MCF 10A (cell line): ENCODE results near the gene ATP1A2. TPM values are rescaled to one million over a fixed set of nuclear protein-coding genes. Genes with fewer than 3 reads are reported as not detected.
"Not testable (repeated sequence)": the region's sequence is repeated elsewhere in the genome, so short reads cannot be mapped to it uniquely, and the experiment has no call there.

Experiments used
- BruUV-seq: library from RNA; stranded (reverse); fragments of 400-500 nt; replicated peaks from 2 replicates; lab custom pipeline; 2021; lab: Mats Ljungman, UMichigan
- CTCF ChIA-PET: fragments of 300-600 bp; sonication (Branson Sonifier 250); formaldehyde crosslinking; extraction: SDS; loops from one replicate; lab custom pipeline; 2021; ENCODE audit warnings: antibody characterized with exemption, inconsistent platforms; lab: Yijun Ruan, JAX
- POLR2A ChIA-PET: fragments of 300-600, 350-650 bp; sonication (Branson Sonifier 250); formaldehyde crosslinking; extraction: SDS; loops from one replicate; lab custom pipeline; 2020; ENCODE audit warnings: antibody characterized with exemption, inconsistent platforms; lab: Yijun Ruan, JAX
- DNase-seq: peaks from one replicate; pipeline ENCODE4 v3.0.0-alpha.2; 2018; ENCODE audit not compliant: unreplicated experiment
- H3K27ac Mint-ChIP-seq: one replicate; pipeline ENCODE4 v1.8.0; 2022; ENCODE audit warnings: mild to moderate bottlenecking, low read depth, mixed read lengths; ENCODE audit not compliant: unreplicated experiment
- H3K27me3 Mint-ChIP-seq: one replicate; pipeline ENCODE4 v1.8.0; 2022; ENCODE audit warnings: mixed read lengths; ENCODE audit not compliant: insufficient read depth, unreplicated experiment
- H3K36me3 Mint-ChIP-seq: one replicate; pipeline ENCODE4 v1.8.0; 2022; ENCODE audit warnings: mild to moderate bottlenecking, moderate library complexity, mixed read lengths; ENCODE audit not compliant: insufficient read depth, unreplicated experiment
- H3K4me1 Mint-ChIP-seq: one replicate; pipeline ENCODE4 v1.8.0; 2022; ENCODE audit warnings: mixed read lengths; ENCODE audit not compliant: insufficient read depth, unreplicated experiment
- H3K4me3 Mint-ChIP-seq: one replicate; pipeline ENCODE4 v1.8.0; 2022; ENCODE audit warnings: mild to moderate bottlenecking, moderate library complexity, mixed read lengths; ENCODE audit not compliant: unreplicated experiment
- H3K9me3 Mint-ChIP-seq: one replicate; pipeline ENCODE4 v1.8.0; 2022; ENCODE audit warnings: mixed read lengths; ENCODE audit not compliant: unreplicated experiment
- CTCF ChIP-seq: fragments of 200-600 bp; IDR thresholded peaks from one replicate; pipeline ENCODE4 v1.8.0; 2022; ENCODE audit warnings: antibody characterized with exemption, mild to moderate bottlenecking; ENCODE audit not compliant: unreplicated experiment
- intact Hi-C: fragments of 100-400 bp; cut with micrococcal nuclease; formaldehyde crosslinking; loops from 2 replicates; pipeline ENCODE4 v1.14.1; 2022
- total RNA-seq: library from RNA; stranded (reverse); gene quantifications from 2 replicates; pipeline ENCODE4 v1.2.3, GENCODE V29; 2022

ATP1A2 gene
- total RNA-seq, 1 experiment from 2014 or later: not detected

- peak; percentile 94 for DNase-seq
- H3K4me3 Mint-ChIP-seq: no peak overlapping the region
- BruUV-seq: no TSS peak
- no peaks in the 10 kb centered on the region for H3K9me3 Mint-ChIP-seq
- peak; percentile 36 for TF ChIP-seq CTCF
- CTCF ChIA-PET: interaction anchor here (0.6 to 5.6 kb wide), 26 partner anchors 8 to 166 kb away, joined by 3 to 56 read pairs (median 4); partner anchors contain the start of genes ATP1A2, CASQ1, DCAF8 and KCNJ9
- peaks cover 6% of the 10 kb centered on the region for H3K36me3 Mint-ChIP-seq
- H3K27me3 Mint-ChIP-seq: no peaks in the 10 kb centered on the region
- intact Hi-C loops: loop anchor here (2.0 kb wide), 1 partner anchor 24 kb away; no protein-coding TSS in a partner anchor
- H3K4me1 Mint-ChIP-seq: peaks cover 41% of the 10 kb centered on the region
- peak overlapping the region; percentile 93 for H3K27ac Mint-ChIP-seq
- POLR2A ChIA-PET: interaction anchor here (0.7 to 3.0 kb wide), 13 partner anchors 8 to 246 kb away, joined by 3 to 16 read pairs (median 4); partner anchors contain the start of genes DCAF8 and IGSF8
Measured at GRCh38 chr1:160124705-160125478, 9.3 kb downstream of the ATP1A2 start.

- POLR2A ChIA-PET: interaction anchor here (0.6 to 3.0 kb wide), 6 partner anchors 8 to 159 kb away, joined by 3 to 11 read pairs (median 4); partner anchors contain the start of genes DCAF8 and PEX19
- Mint-ChIP-seq H3K36me3 (peaks cover 6% of the 10 kb centered on the region), H3K9me3 (no peaks in the 10 kb centered on the region), H3K4me1 (peaks cover 41% of the 10 kb centered on the region), H3K27ac (peak overlapping the region; percentile 93), H3K4me3 (no peak overlapping the region), H3K27me3 (no peaks in the 10 kb centered on the region)
- DNase-seq: peak; percentile 43
- intact Hi-C loops: loop anchor here (2.0 kb wide), 1 partner anchor 23 kb away; no protein-coding TSS in a partner anchor
- no peak for TF ChIP-seq CTCF
- CTCF ChIA-PET: interaction anchor here (0.6 to 5.6 kb wide), 11 partner anchors 9 to 1150 kb away, joined by 3 to 56 read pairs (median 5); partner anchors contain the start of genes ATP1A2, CASQ1 and KCNJ9
- BruUV-seq: no TSS peak
Measured at GRCh38 chr1:160125746-160126145, 10.2 kb downstream of the ATP1A2 start.

DNA sequence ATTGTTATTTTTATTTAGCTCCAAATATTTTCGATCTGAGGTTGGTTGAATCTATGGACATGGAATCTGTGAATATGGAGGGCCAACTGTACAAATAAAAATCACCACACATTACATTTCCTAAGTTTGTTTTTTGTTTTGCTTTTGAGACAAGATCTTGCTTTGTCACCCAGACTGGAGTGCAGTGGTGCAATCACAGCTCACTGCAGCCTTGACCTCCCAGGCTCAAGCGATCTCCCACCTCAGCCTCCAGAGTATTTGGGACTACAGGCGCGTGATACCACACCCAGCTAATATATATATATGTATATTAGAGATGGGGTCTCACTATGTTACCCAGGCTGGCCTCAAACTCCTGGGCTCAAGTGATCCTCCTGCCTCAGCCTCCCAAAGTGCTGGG lies 10.8 kb downstream of the ATP1A2 start:
- H3K4me3 Mint-ChIP-seq, H3K27me3 Mint-ChIP-seq, H3K36me3 Mint-ChIP-seq, BruUV-seq, H3K9me3 Mint-ChIP-seq, H3K27ac Mint-ChIP-seq, DNase-seq, intact Hi-C loops: not testable (repeated sequence)
- peaks cover 41% of the 10 kb centered on the region for H3K4me1 Mint-ChIP-seq
- CTCF ChIA-PET: interaction anchor here (0.6 to 2.9 kb wide), 9 partner anchors 11 to 1797 kb away, joined by 3 to 15 read pairs (median 3); partner anchors contain the start of genes ATP1A2 and CASQ1
- POLR2A ChIA-PET: interaction anchor here (0.6 to 3.0 kb wide), 6 partner anchors 9 to 159 kb away, joined by 3 to 11 read pairs (median 4); partner anchors contain the start of genes DCAF8 and PEX19

GRCh38 chr1:160127381-160127780 lies 11.8 kb downstream of the ATP1A2 start:
- H3K9me3 Mint-ChIP-seq: no peaks in the 10 kb centered on the region
- CTCF ChIA-PET: interaction anchor here (0.6 to 2.2 kb wide), 12 partner anchors 9 to 164 kb away, joined by 3 to 13 read pairs (median 3); no protein-coding TSS in a partner anchor
- peaks cover 48% of the 10 kb centered on the region for H3K4me1 Mint-ChIP-seq
- no TSS peak for BruUV-seq
- peaks cover 6% of the 10 kb centered on the region for H3K36me3 Mint-ChIP-seq
- no peak overlapping the region for H3K27ac Mint-ChIP-seq
- no peak for DNase-seq
- no peak overlapping the region for H3K4me3 Mint-ChIP-seq
- POLR2A ChIA-PET: interaction anchor here (0.7 to 1.4 kb wide), 5 partner anchors 10 to 134 kb away, joined by 3 to 6 read pairs (median 4); partner anchors contain the start of gene IGSF8
- TF ChIP-seq CTCF: no peak
- peaks cover 6% of the 10 kb centered on the region for H3K27me3 Mint-ChIP-seq
- intact Hi-C loops: no loop called here
